NCI-H1436 (cell line): ENCODE results near the gene JAK1.
"Not testable (repeated sequence)": the region's sequence is repeated elsewhere in the genome, so short reads cannot be mapped to it uniquely, and the experiment has no call there.

ENCODE experiments used
- DNase-seq: peaks from one replicate; lab custom pipeline; 2025; lab: John Stamatoyannopoulos, UW

The JAK1 gene

DNA sequence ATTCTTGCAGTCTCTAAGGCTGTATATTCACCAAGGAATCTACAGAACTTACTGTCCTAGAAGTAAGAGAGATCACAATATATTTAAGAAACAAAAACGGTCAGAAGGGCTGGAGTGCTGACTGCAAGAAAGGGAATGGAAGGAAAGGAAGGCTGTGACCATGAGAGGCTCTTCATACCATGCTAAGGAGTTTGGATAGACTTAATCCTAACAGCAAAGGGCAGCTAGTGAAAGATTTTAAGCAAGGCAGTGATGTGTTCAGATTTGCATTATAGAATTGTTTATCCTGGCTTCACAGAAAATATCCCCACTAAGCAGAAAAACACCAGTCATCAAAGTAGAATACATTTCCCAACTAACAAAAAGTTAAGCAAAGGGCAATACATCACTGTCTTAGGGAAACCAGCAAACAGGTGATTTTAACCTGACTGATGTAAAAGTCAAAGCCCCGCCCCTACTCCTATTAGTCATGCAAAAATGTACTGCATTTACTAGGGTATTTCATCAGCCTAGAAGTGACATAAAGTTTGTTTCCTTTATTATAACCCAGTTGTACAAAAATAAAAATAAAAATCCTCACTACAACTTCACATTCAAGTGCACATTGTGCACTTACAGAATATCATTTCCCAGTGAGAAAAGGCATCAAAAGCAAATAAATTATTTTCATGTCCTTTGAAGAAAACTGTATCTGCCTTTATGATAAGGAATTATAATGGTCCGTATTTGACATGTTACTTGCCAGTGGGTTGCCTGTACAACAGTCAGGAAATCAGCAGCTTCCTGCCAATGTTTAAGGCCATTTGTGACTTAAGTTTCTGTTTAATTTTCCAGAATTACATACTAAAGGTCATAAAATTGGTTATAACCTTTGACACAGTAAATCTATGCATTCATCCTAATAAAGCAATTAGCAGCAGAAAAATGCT is 17.2 kb downstream of the JAK1 start:
- no peak for DNase-seq

DNA sequence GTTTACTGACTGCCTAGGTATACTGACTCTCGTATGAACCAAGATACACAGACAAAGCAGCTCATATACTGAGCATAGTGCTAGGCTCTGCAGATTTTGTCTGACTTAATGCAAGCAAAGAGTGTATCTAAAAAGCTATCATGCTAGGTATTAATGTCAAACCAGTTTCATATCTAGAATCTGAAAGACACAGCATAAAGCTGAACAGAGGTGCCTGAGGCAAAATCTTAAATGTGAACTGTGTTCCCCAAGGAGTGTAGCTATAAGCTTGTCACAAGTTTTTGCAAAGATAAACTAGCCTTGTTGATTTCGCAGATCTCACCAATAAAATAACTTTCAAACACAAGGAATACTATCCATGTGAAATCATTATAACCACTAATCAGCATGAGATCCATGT is 18.1 kb downstream of the JAK1 start:
- DNase-seq, result no peak

DNA sequence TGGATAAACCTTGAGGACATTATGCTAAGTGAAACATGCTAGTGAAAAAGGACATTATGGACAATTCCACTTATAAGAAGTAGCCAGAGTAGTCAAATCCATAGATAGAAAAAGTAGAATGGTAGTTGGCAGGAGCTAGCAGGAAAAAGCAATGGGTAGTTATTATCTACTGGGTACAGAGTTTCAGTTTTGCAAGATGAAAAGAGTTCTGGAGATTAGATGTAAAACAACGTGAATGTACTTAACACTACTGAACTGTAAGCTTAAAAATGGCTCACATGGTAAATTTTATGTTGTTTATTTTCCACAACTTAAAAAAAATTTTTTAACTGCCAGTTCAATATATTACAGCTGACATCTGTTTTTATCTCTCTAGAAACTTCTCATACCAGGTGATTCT is 19.4 kb downstream of the JAK1 start:
- no peak for DNase-seq

DNA sequence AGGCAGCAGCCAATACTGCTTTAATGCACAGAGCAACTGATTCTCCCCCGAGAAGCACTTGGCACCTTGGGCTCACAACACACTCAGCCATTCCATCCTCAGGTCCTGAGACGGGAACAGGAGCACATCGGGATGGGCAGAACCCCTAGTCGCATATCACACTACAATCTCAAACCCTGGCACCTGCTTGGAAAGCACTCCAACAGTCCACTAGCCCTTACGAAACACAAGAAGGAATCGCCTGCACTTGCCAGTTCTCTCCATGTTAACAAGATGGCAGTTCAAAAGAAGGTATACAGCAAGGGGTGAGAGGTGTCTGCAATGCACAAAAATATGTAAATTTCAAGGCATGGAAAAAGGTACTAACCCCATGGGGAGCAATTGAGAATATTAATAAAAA is 21.4 kb downstream of the JAK1 start:
- DNase-seq, result no peak

DNA sequence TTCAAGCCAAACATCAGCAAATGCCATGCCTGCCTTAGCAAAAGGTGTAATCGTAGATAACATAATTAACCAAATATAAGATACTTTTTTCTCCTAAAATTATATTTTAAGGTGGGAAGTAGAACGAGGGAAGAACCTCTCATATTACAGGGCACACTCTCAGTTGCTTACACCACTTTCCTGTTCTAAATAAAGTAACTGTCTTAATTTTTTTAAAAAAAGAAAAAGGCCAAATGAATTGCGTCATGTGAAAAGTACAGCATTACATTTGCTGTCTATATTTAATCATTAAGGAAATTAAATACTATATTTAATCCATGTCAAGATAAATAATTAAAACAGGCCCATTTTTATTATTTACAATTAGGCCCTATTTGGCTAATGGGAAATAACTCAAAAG is 23.7 kb downstream of the JAK1 start:
- no peak for DNase-seq

DNA sequence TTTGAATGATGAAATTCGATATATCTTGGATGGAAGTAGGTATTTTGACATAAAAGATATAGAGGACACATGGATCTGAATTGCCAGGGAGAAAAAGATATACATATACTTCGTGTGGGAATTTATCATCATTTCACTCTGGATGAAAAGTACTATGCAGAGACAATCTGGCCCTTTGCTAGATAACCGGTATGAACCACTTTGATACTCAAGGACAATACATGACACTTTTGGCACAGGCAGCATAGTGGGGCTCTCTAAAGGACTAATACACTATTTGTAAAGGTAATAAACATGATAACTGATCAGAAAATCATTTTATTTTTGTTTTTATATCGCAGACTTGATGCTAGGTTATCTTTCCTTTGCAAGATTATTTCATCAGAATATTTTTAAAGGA is 24.2 kb downstream of the JAK1 start:
- DNase-seq, result no peak

DNA sequence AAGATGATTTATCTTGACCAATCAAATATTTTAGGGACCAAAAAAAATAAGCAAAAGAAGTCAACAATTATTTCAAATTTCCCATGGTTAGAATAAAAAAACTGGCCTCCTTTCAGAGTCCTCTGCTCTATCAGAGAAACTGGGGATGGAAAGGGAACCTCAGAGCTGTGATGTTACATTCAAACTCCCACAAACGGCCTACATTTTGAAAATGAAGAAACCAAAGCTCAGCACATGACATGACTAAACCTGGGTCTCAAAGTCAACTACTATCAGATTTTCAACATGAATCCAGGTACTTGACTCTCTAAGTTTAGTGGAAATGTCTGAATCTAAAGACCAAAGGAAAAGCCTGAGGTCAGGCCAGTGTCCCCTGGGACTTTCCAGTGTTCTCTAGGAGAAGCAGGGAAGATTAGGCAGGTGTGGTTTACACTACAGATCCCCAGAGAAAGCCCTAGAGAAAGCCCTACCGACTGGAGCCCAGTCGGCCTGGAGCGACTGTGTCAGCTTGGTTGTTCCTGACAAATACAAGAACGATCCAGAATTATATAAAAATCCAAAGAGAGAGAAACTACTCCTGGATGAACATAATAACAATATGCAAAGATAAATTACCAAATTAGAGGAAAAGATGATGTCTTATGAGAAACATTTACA is 24.8 kb downstream of the JAK1 start:
- DNase-seq, result no peak

DNA sequence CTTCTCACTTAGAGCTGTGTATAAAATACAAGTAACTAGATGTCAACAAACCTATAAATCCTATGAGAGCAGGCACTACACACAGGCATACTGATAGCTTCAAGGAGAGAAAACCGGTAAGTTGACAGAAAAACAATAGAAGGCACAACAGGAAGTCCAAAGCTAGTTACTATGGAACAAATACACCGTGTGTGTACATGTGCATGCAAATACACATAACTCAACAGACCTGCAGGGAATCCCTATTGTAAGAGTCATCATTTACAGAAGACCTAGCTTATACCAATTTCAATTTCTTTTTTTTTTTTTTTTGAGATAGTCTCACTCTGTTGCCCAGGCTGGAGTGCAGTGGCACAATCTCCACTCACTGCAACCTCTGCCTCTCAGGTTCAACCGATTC is 26.3 kb downstream of the JAK1 start:
- DNase-seq, result no peak

DNA sequence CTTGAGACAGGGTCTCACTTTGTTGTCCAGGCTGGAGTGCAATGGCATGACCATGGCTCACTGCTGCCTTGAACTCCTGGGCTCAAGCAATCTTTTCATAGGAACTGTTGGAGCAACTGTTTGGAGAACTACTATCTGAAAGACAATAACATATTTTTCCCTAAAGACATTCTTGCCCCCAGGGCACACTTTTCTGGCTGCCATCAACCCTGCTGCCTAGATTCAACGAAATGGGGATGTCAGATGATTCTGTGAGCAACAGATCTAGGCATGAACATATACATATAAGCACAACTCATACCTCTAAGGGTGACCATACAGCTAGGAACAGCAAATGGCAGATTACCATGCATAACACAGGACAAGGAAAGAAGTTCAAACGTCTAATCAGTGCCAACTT is 27.4 kb downstream of the JAK1 start:
- DNase-seq, result no peak

DNA sequence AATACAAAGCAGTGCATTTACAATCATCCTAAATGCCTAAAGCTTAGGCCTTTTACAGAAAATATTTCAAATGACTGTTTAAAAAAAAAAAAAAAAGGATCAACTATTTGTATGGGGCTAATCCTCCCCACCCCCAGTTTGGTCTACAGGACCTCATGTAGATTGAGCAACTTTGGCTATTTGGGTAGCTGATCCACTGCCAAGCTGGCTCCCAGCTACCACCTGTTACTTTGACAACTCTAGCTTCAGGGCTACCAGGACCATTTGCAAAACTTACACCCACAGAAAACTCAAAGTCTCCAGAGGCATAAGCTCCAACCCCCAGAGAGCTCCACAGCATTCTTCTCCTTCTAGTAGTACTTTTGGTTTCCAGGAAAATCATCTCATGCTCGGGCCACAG is 29.4 kb downstream of the JAK1 start:
- DNase-seq, result no peak

DNA sequence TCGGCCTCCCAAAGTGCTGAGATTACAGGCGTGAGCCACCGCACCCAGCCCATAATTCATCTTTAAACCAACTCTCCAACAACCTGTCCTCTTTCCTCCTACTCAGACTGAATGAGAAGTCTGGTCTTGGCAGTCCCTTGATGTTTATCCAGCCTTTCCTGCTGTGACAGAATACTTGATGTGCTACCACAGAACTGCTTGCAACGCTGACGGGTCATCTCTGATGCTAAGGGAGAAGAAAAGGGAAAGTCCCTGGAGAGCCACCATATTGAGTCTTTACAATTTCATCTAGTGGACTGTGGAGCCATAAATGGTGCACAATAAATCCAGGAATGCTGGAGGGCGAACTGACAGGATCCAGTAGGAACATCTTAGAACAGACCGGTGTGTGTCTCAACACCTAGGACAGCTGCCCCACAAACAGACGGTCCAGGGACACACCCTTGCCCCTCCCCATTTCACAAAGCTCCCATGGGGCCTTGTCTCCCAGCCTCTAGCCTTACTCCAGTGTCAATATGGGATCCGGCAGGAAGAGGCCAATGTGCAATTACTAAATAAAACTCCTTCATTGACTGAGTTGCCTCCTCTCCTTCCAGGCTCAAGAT is 30.7 kb downstream of the JAK1 start:
- no peak for DNase-seq

DNA sequence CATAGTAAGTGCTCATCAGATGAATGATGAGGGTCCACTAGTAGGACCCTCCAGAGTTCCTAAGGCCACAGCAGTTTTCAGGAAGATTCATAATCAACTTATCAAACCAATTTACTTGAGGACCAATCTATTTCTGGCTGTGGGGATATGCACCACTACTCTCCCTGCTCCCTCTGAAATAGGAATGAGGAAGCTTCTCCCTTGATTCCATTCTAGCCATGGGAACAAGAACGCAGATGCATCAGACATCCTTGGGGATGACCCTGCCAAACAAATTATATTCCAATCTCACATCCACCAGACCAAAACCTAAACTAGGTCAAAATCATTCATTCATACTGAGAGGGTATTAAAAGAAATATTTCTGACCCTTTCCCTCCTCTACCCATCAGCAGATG is 31.5 kb downstream of the JAK1 start:
- DNase-seq, result no peak

DNA sequence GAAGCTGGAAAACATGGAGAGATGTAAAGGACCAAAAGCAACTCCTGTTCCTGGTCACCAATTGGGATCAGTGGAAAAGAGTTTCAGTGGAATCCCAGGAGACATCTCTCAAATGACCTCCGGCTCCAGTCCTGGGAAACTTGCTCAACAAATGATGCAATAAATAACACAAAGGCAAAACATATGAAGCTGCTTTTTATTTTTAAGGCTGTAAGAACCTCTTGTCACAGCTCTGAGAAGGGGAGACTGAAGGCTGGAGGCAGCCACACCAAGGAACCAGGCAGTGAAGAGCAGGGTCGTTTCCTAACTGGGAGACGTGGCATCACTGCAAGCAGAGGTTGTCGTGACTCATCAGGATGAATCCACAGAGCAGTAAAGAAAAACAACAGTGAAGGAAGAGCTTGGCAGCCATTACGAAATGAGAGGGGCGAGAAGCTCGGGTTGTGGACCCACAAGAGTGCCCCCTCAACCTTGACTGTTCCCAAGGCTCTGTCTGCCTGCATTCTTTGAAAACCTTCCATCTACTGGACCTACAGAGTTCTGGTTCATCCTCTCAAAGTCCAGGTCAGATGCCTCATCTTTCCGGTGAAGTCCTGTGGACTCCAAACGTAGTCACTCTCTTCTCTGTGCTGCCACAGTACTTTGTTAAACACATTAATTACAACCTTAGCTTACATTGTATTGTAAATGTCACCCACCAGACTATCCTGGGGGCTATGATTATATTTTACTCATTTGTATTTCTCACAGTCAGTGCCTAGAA is 32.1 kb downstream of the JAK1 start:
- DNase-seq, result no peak

DNA sequence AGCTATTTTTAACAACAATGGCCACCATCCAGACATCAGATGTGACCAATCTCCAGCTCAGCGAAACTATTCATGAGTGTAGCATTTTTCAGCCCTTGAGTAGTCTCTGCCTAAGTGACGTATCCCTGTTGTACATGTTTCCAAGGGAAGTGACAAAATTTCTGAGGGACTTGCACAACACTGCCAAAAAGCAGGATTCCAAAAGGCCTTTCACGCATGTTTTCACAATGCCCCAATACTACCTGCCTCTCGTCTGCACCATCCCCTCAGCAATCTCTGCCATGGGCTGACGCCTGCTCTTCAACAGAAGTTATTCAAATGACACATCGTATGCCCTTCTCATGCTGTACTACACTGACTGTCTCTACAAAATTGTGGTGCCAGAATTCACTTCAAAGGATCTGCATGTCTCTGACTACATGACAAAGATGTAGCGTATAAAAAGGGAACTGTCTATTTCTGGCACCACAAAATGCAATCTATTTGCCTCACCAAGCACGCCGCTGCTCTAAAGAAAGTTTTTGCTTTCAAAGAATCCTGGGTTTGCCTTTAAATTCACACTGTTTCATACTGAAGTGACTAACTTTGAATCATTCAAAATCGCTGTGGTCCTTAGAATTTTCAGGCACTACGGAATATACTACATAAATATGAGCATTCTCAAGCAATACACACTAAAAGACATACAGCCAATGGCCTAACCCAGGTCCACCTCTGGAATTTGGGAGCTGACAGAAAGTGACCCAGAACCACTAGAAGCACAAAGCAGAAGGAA is 32.9 kb downstream of the JAK1 start:
- DNase-seq, result no peak

DNA sequence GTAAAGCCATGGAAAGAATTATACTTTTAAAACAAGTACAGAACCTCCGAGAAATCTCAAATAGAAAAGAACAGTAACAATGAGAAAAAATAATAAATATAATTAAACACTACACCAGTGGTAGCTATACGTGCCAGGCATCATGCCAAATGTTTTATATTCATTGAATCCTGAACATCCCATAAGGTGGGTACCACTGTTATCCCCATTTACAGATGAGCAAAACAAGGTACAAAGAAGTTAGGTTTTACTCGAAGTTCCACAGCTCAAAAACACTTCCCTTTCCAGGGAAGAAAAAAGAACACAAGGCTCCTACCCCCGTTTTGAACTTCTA is 33.4 kb downstream of the JAK1 start:
- no peak for DNase-seq

DNA sequence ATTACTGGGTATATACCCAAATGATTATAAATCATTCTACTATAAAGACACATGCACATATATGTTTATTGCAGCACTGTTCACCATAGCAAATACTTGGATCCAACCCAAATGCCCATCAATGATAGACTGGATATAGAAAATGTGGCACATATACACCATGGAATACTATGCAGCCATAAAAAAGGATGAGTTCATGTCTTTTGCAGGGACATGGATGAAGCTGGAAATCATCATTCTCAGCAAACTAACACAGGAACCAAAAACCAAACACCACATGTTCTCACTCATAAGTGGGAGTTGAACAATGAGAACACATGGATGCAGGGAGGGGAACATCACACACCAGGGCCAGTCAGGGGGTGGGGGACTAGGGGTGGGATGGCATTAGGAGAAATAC is 35.7 kb downstream of the JAK1 start:
- not testable (repeated sequence) for DNase-seq

DNA sequence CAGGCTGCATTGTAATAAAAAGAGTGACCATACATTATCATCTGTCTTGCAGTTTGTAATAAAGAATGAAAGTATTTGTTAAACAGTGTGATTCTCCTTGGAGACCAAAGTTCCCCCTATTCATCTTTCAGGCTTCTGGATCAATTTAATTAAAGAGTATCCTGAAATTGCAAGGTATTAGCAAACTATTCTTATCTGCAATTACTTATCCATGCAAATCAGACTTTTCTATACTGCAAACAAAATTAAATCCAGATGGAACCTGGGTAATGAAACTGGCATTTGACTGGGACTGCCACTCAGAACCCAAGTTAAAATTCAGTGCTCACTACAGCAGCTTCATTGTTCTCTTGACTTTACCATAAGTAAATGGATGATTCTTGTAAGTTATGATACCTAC is 37.1 kb downstream of the JAK1 start:
- no peak for DNase-seq

DNA sequence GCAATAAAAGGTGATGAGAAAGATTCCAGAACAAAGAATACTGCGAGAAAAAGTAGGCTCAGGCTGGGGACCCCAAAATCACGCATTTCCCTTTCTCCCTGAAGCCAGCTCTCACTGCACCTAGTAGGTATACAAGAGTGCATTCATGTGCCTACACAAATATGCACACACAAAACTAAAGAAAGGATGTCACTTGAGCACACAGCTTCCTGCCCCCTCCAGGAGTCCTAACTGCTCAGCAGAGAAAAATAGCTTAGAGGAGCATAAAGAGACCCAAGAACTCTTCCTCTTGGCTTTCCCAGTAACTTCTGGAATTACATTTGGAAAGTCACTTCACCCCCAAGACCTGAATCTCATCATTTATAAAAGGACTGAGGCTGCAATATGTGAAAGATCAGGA is 38.0 kb downstream of the JAK1 start:
- no peak for DNase-seq

DNA sequence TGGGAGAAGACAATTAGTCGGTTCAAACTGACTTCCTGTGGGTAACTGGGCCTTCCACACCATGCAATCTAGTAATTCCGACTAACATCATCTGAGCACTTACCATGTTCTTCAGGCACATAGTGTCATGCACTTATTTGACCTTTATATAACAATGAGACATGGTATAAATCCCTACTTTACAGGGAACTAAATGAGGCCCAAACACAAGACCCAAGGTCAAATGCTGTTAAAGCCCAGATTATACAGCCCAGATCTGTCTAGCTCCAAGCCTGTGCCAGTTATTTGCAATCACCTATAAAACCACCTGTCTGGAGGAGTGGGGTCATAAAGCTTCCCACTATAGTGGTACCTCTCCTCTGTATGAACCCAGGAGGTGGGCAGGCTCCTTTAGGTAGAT is 40.8 kb downstream of the JAK1 start:
- DNase-seq, result no peak

DNA sequence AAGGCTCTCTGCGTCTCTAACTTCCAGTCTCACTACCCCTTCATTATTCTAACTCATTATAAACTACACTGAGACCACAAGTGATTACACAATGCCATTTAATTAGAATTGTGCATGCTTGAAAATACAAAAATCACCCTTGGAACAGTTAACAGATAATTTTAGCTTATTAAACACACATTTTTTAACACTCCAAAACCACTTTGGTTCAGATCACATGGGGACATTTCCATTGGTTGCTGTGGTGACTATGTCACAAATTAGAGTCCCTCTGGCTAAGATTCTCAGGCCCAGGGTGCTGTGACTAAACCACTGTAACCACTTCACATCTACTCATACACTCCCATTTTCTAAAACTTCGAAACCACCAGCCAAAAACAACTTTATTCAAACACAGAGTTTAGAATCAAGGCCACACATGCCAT is 43.0 kb downstream of the JAK1 start:
- DNase-seq, result no peak

DNA sequence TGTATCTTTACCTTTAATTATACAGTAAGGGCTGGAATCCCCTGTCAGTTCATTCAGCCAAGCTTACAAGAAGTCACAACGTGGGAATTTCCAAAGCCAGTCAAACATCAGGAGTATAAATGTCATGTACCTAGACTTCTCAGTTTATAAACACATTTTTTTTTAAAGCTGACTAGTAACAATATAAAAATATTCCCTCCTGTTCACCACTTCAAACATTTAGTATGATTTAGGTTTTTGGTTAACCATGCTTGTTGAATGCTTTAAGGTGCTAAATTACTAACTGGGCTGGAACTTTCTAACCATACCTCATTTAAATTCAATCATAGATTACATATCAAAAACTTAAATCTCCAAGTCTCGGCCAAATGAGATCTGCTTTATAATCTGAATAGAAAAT is 44.0 kb downstream of the JAK1 start:
- no peak for DNase-seq

DNA sequence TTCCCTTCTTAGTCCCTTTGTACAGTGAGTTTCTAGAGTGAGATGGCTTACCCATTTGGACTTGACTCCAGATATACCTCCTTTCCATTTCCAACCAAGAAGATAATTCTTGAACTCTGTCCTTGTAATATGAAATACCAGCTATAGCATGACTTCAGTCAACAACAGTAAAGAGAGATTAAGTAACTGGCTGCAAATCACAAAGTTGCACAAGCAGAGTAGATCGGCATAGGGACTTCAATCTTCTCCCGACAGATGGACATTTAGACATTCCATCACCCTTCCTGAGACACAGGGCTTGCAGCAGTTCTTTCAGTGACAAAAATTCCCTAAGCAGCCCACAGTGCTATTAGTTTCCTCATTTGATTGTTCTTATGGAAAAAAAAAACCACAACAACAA is 44.6 kb downstream of the JAK1 start:
- DNase-seq, result no peak
